HEK293T (cell line): ENCODE results near the gene SLC34A1.
"Not testable (repeated sequence)": the region's sequence is repeated elsewhere in the genome, so short reads cannot be mapped to it uniquely, and the experiment has no call there.

ENCODE experiments used
- ARNT ChIP-seq: fragments of 450-650 bp; IDR thresholded peaks from 2 replicates; pipeline ENCODE4 v1.6.1; 2017; ENCODE audit warnings: mild to moderate bottlenecking
- BHLHE40 ChIP-seq: fragments of 450-650 bp; IDR thresholded peaks from 2 replicates; pipeline ENCODE4 v1.6.1; 2016; ENCODE audit warnings: mild to moderate bottlenecking, moderate library complexity, borderline replicate concordance
- CTBP1 ChIP-seq: fragments of 450-650 bp; IDR thresholded peaks from 2 replicates; pipeline ENCODE4 v1.6.1; 2016; ENCODE audit warnings: borderline replicate concordance
- ELF4 ChIP-seq: fragments of 450-650 bp; IDR thresholded peaks from 2 replicates; pipeline ENCODE4 v1.6.1; 2017; ENCODE audit warnings: antibody characterized with exemption
- FOXA1 ChIP-seq: fragments of 450-650 bp; IDR thresholded peaks from 2 replicates; pipeline ENCODE4 v1.6.1; 2016; ENCODE audit warnings: mild to moderate bottlenecking
- FOXM1 ChIP-seq: fragments of 450-650 bp; IDR thresholded peaks from 2 replicates; pipeline ENCODE4 v1.6.1; 2017; ENCODE audit warnings: mild to moderate bottlenecking, borderline replicate concordance
- HDGF ChIP-seq: fragments of 450-650 bp; IDR thresholded peaks from 2 replicates; pipeline ENCODE4 v1.6.1; 2017; ENCODE audit warnings: antibody characterized with exemption, borderline replicate concordance
- L3MBTL2 ChIP-seq: fragments of 450-650 bp; conservative IDR thresholded peaks from 2 replicates; pipeline ENCODE4 v1.6.1; 2016; ENCODE audit warnings: mild to moderate bottlenecking
- LEF1 ChIP-seq: fragments of 450-650 bp; IDR thresholded peaks from 2 replicates; pipeline ENCODE4 v1.6.1; 2017; ENCODE audit warnings: mild to moderate bottlenecking, borderline replicate concordance
- NFRKB ChIP-seq: fragments of 450-650 bp; IDR thresholded peaks from 2 replicates; pipeline ENCODE4 v1.6.1; 2016; ENCODE audit warnings: mild to moderate bottlenecking, moderate library complexity
- SP1 ChIP-seq: fragments of 450-650 bp; IDR thresholded peaks from 2 replicates; pipeline ENCODE4 v1.6.1; 2017
- SUZ12 ChIP-seq: fragments of 450-650 bp; IDR thresholded peaks from 2 replicates; pipeline ENCODE4 v1.6.1; 2016; ENCODE audit warnings: mild to moderate bottlenecking
- TARDBP ChIP-seq: fragments of 450-650 bp; IDR thresholded peaks from 2 replicates; pipeline ENCODE4 v1.6.1; 2016
- ZNF384 ChIP-seq: fragments of 450-650 bp; IDR thresholded peaks from 2 replicates; pipeline ENCODE4 v1.6.1; 2016

- TF ChIP-seq ARNT, TARDBP, SP1, FOXM1, CTBP1, SUZ12, ELF4, HDGF, ZNF384, BHLHE40, NFRKB, LEF1, FOXA1, L3MBTL2: not testable (repeated sequence)
Observed at GRCh38 chr5:177375516-177375915, 8.7 kb upstream of the SLC34A1 start.
